Measurements from ENCODE around the gene CPT1C. TPM values are rescaled to one million over a fixed set of nuclear protein-coding genes. Genes with fewer than 3 reads are reported as not detected.

CPT1C gene
- total RNA-seq, 1 donor from 2014 or later, result 60.9 TPM

- Mint-ChIP-seq H3K27ac (peak overlapping the region; percentile 98), H3K36me3 (peaks cover 4% of the 10 kb centered on the region), H3K4me1 (peaks cover 22% of the 10 kb centered on the region), H3K27me3 (ENCODE audit: low read depth) (no peaks in the 10 kb centered on the region), H3K9me3 (no peaks in the 10 kb centered on the region), H3K4me3 (peak overlapping the region; percentile 86)
- TF ChIP-seq CTCF (IDR thresholded peaks at IDR 0.05; ENCODE audit: unreplicated experiment), result peak; percentile 77
- DNase-seq (ENCODE audit: low spot score in 2 of 2, unreplicated experiment in 2 of 2), result peak; percentile 74 to 92
These were observed 12.8 kb upstream of the CPT1C start for GRCh38 chr19:49677901-49678674.

- Mint-ChIP-seq H3K9me3 (no peaks in the 10 kb centered on the region), H3K4me3 (peak overlapping the region; percentile 86), H3K27ac (peak overlapping the region; percentile 98), H3K4me1 (peaks cover 22% of the 10 kb centered on the region), H3K36me3 (peaks cover 7% of the 10 kb centered on the region), H3K27me3 (ENCODE audit: low read depth) (no peaks in the 10 kb centered on the region)
- DNase-seq (ENCODE audit: low spot score in 2 of 2, unreplicated experiment in 2 of 2), result no peak
- no peak for TF ChIP-seq CTCF (IDR thresholded peaks at IDR 0.05; ENCODE audit: unreplicated experiment)
These were observed 11.7 kb upstream of the CPT1C start for GRCh38 chr19:49678985-49679770.

GRCh38 chr19:49679771-49680413 lies 11.0 kb upstream of the CPT1C start:
- Mint-ChIP-seq H3K4me1 (peaks cover 22% of the 10 kb centered on the region), H3K36me3 (peaks cover 8% of the 10 kb centered on the region), H3K9me3 (no peaks in the 10 kb centered on the region), H3K27me3 (ENCODE audit: low read depth) (no peaks in the 10 kb centered on the region), H3K27ac (peak overlapping the region; percentile 91), H3K4me3 (peak overlapping the region; percentile 47)
- DNase-seq (ENCODE audit: low spot score in 2 of 2, unreplicated experiment in 2 of 2), result no peak
- no peak for TF ChIP-seq CTCF (IDR thresholded peaks at IDR 0.05; ENCODE audit: unreplicated experiment)

GRCh38 chr19:49680421-49681351 lies 10.2 kb upstream of the CPT1C start:
- peak; percentile 98 for TF ChIP-seq CTCF (IDR thresholded peaks at IDR 0.05; ENCODE audit: unreplicated experiment)
- peak overlapping the region; percentile 47 for H3K4me3 Mint-ChIP-seq
- H3K27ac Mint-ChIP-seq, result peak overlapping the region; percentile 91
- peaks cover 15% of the 10 kb centered on the region for H3K36me3 Mint-ChIP-seq
- peaks cover 22% of the 10 kb centered on the region for H3K4me1 Mint-ChIP-seq
- no peaks in the 10 kb centered on the region for H3K9me3 Mint-ChIP-seq
- H3K27me3 Mint-ChIP-seq (ENCODE audit: low read depth), result no peaks in the 10 kb centered on the region
- DNase-seq (ENCODE audit: low spot score in 2 of 2, unreplicated experiment in 2 of 2), result peak; percentile 92 to 99

- TF ChIP-seq CTCF (IDR thresholded peaks at IDR 0.05; ENCODE audit: unreplicated experiment), result no peak
- no peak overlapping the region for H3K27ac Mint-ChIP-seq
- peaks cover 17% of the 10 kb centered on the region for H3K36me3 Mint-ChIP-seq
- peaks cover 22% of the 10 kb centered on the region for H3K4me1 Mint-ChIP-seq
- no peak for DNase-seq (ENCODE audit: low spot score in 2 of 2, unreplicated experiment in 2 of 2)
- H3K27me3 Mint-ChIP-seq (ENCODE audit: low read depth), result no peaks in the 10 kb centered on the region
- H3K9me3 Mint-ChIP-seq, result no peaks in the 10 kb centered on the region
- H3K4me3 Mint-ChIP-seq, result no peak overlapping the region
These were observed 9.1 kb upstream of the CPT1C start for GRCh38 chr19:49681830-49682229.
